Pancreas (tissue), 10 donors: ENCODE measurements around the gene TOX2. TPM values are rescaled to one million over a fixed set of nuclear protein-coding genes. Genes with fewer than 3 reads are reported as not detected.

Source experiments
- ATAC-seq, 4 donors: fragments of 200-7000 bp; cut with Tn5 transposase; one replicate each; pipeline versions ENCODE4 v1.8.0 to v1.9.1; 2020; ENCODE audit warnings: mild to moderate bottlenecking in 4 of 4, moderate library complexity in 4 of 4
- DNase-seq, 6 donors: peaks; one replicate each; pipeline ENCODE4 v3.0.0-alpha.2; 2020
- FAIRE-seq: peaks from 2 replicates; lab custom pipeline; 2012; peaks lifted over from hg19 to GRCh38; lab: Jason Lieb, UNC
- H3K27ac ChIP-seq, 4 donors: fragments of 200-600 bp; sonication (generic); 1 replicate in 3 of 4; 2 replicates in 1 of 4; pipeline versions ENCODE4 v1.5.0 to v1.8.0; 2020
- H3K27me3 ChIP-seq, 4 donors: fragments of 200-600 bp; one replicate each; pipeline ENCODE4 v1.8.0; 2021
- H3K36me3 ChIP-seq, 3 donors: fragments of 200-600 bp; sonication (generic) in 1 of 3; one replicate each; pipeline versions ENCODE4 v1.5.0 to v1.8.0; 2020 to 2021
- H3K4me1 ChIP-seq, 3 donors: fragments of 200-600 bp; one replicate each; pipeline ENCODE4 v1.8.0; 2021
- H3K4me3 ChIP-seq, 4 donors: fragments of 200-600 bp; sonication (generic) in 2 of 4; one replicate each; pipeline versions ENCODE4 v1.5.0 to v1.8.0; 2020 to 2021
- H3K9me3 ChIP-seq, 4 donors: fragments of 200-600 bp; one replicate each; pipeline ENCODE4 v1.8.0; 2021
- CTCF ChIP-seq, 4 donors: fragments of 200-600 bp; sonication (generic) in 3 of 4; IDR thresholded peaks; one replicate each; pipeline versions ENCODE4 v1.5.0 to v1.8.0; 2021; ENCODE audit warnings: antibody characterized with exemption in 4 of 4
- whole genome bisulfite sequencing, 2 donors: extraction: QIAGEN DNeasy Blood & Tissue Kit; methylation state at CpG; one replicate each; pipeline ENCODE4 v1.1.7; 2013; 5-methylcytosine and 5-hydroxymethylcytosine counted together
- intact Hi-C, 3 donors: fragments of 100-400 bp; cut with DNase I; formaldehyde crosslinking; loops; one replicate each; pipeline versions ENCODE4 v1.11.1 to v1.14.2; 2022
- polyA plus RNA-seq, 2 donors: library from polyadenylated mRNA; stranded (reverse); fragments of 200-250 nt; gene quantifications; one replicate each; pipeline ENCODE4 v1.2.3, GENCODE V29; 2013
- total RNA-seq, 6 donors: library from RNA; stranded (reverse); fragmentation: NEBNext Ultra II Directional in 4 of 6; extraction: Animal tissue kit (Norgen Biotek cat#: 25700) in 4 of 6; gene quantifications; one replicate each; pipeline versions ENCODE4 v1.2.1 to v1.2.4, GENCODE V29; 2021 to 2023
- donor health status: healthy with polysubstance abuse.
- donor health status: DM: no; HTN: no; CAD: no; lungs with moderate emphysema.
- donor health status: DM: no; HTN: no; CAD: no.
- donor health status: control.
- donor health status: control.
- donor health status: Bipolar disorder and iron deficiency.
- donor health status: DM: yes; HTN: yes; CAD: no.
- donor health status: DM: no; HTN: no; CAD: no.
- donor health status: DM: no; HTN: no; CAD: no.
- donor health status: DM: yes; HTN: yes; CAD: no.

The TOX2 gene
- total and polyA plus RNA-seq, 8 donors: 0.24 to 2.3 (median 0.90) TPM

- intact Hi-C loops: no loop called here
- Histone ChIP-seq H3K9me3 (no peaks in the 10 kb centered on the region), H3K27ac (no peak overlapping the region), H3K4me1 (no peaks in the 10 kb centered on the region), H3K4me3 (no peak overlapping the region), H3K36me3 (no peaks in the 10 kb centered on the region), H3K27me3 (peaks cover 0 to 9% (median 0%) of the 10 kb centered on the region in 4 donors)
- DNase-seq (no peak), ATAC-seq (no peak), FAIRE-seq (no peak)
- 17 to 47% methylated on average over 2 of the region's 2 CpGs for WGBS, 2 donors
- no peak for TF ChIP-seq CTCF (IDR thresholded peaks at IDR 0.05)
Observed at GRCh38 chr20:44033344-44033743, 118.7 kb downstream of the TOX2 start.

- Histone ChIP-seq H3K9me3 (no peaks in the 10 kb centered on the region), H3K36me3 (no peaks in the 10 kb centered on the region), H3K4me1 (no peaks in the 10 kb centered on the region), H3K27me3 (peaks cover 0 to 9% (median 0%) of the 10 kb centered on the region in 4 donors), H3K4me3 (no peak overlapping the region), H3K27ac (no peak overlapping the region)
- intact Hi-C loops: no loop called here
- FAIRE-seq: no peak
- TF ChIP-seq CTCF (IDR thresholded peaks at IDR 0.05): no peak
- ATAC-seq: no peak
- no peak for DNase-seq
- WGBS, 2 donors: 58 to 77% methylated on average over 4 of the region's 4 CpGs
Observed at GRCh38 chr20:44033873-44034272, 119.2 kb downstream of the TOX2 start.

- Histone ChIP-seq H3K27me3 (peaks cover 0 to 11% (median 0%) of the 10 kb centered on the region in 4 donors), H3K4me1 (no peaks in the 10 kb centered on the region), H3K9me3 (no peaks in the 10 kb centered on the region), H3K4me3 (no peak overlapping the region), H3K27ac (no peak overlapping the region), H3K36me3 (no peaks in the 10 kb centered on the region)
- intact Hi-C loops: no loop called here
- ATAC-seq (no peak), DNase-seq (no peak), FAIRE-seq (no peak)
- 33 to 36% methylated on average over 1 of the region's 1 CpG for WGBS, 2 donors
- no peak for TF ChIP-seq CTCF (IDR thresholded peaks at IDR 0.05)
Observed at GRCh38 chr20:44034451-44034850, 119.8 kb downstream of the TOX2 start.

GRCh38 chr20:44034965-44035635, 120.4 kb downstream of the TOX2 start:
- H3K27me3 ChIP-seq: peaks cover 0 to 15% (median 0%) of the 10 kb centered on the region in 4 donors
- FAIRE-seq (no peak), DNase-seq (no peak), ATAC-seq (no peak)
- H3K36me3 ChIP-seq: no peaks in the 10 kb centered on the region
- intact Hi-C loops: no loop called here
- no peak overlapping the region for H3K4me3 ChIP-seq
- H3K9me3 ChIP-seq: no peaks in the 10 kb centered on the region
- TF ChIP-seq CTCF (IDR thresholded peaks at IDR 0.05): no peak
- WGBS, 2 donors: 48 to 71% methylated on average over 12 of the region's 12 CpGs
- no peak overlapping the region for H3K27ac ChIP-seq
- H3K4me1 ChIP-seq: no peaks in the 10 kb centered on the region

- no peak for TF ChIP-seq CTCF (IDR thresholded peaks at IDR 0.05)
- no peak overlapping the region for H3K4me3 ChIP-seq
- peaks cover 0 to 15% (median 0%) of the 10 kb centered on the region in 4 donors for H3K27me3 ChIP-seq
- intact Hi-C loops: no loop called here
- FAIRE-seq (no peak), ATAC-seq (no peak), DNase-seq (no peak)
- H3K27ac ChIP-seq: no peak overlapping the region
- WGBS, 2 donors: 59 to 71% methylated on average over 8 of the region's 8 CpGs
- no peaks in the 10 kb centered on the region for H3K4me1 ChIP-seq
- no peaks in the 10 kb centered on the region for H3K36me3 ChIP-seq
- H3K9me3 ChIP-seq: no peaks in the 10 kb centered on the region
Observed at GRCh38 chr20:44035924-44036323, 121.3 kb downstream of the TOX2 start.
